Mononuclear cell (primary cell): ENCODE data around the gene OR4D1. TPM values are rescaled to one million over a fixed set of nuclear protein-coding genes. Genes with fewer than 3 reads are reported as not detected.

Experiments used
- H3K27me3 ChIP-seq: 2 replicates; pipeline ENCODE4 v1.6.0; 2011; ENCODE audit warnings: low read length, control low read depth; ENCODE audit not compliant: insufficient read depth
- H3K4me1 ChIP-seq: 2 replicates; pipeline ENCODE4 v1.5.1; 2011; ENCODE audit warnings: mild to moderate bottlenecking, low read length, control low read depth; ENCODE audit not compliant: insufficient read depth
- H3K4me3 ChIP-seq: 2 replicates; pipeline ENCODE4 v1.5.1; 2011; ENCODE audit warnings: mild to moderate bottlenecking, low read length, moderate library complexity
- H3K9me3 ChIP-seq: 2 replicates; pipeline ENCODE4 v1.5.1; 2011; ENCODE audit warnings: low read depth, mild to moderate bottlenecking, control low read depth, low read length
- total RNA-seq: library from RNA; depleted of rRNA; stranded (reverse); fragments of >200 nt; gene quantifications from one replicate; pipeline ENCODE4 v1.2.3, GENCODE V29; 2012

The OR4D1 gene
- total RNA-seq, 1 donor: 0.42 TPM

- H3K4me1 ChIP-seq: no peaks in the 10 kb centered on the region
- no peak overlapping the region for H3K4me3 ChIP-seq
- no peaks in the 10 kb centered on the region for H3K27me3 ChIP-seq
- no peaks in the 10 kb centered on the region for H3K9me3 ChIP-seq
These were observed 48.4 kb downstream of the OR4D1 start for GRCh38 chr17:58196610-58197009.

- Histone ChIP-seq H3K4me1 (no peaks in the 10 kb centered on the region), H3K9me3 (no peaks in the 10 kb centered on the region), H3K4me3 (no peak overlapping the region), H3K27me3 (no peaks in the 10 kb centered on the region)
These were observed 51.9 kb downstream of the OR4D1 start for GRCh38 chr17:58200024-58200633.

GRCh38 chr17:58202859-58203258, 54.7 kb downstream of the OR4D1 start:
- H3K27me3 ChIP-seq: no peaks in the 10 kb centered on the region
- H3K9me3 ChIP-seq: no peaks in the 10 kb centered on the region
- no peaks in the 10 kb centered on the region for H3K4me1 ChIP-seq
- H3K4me3 ChIP-seq: no peak overlapping the region

- Histone ChIP-seq H3K27me3 (no peaks in the 10 kb centered on the region), H3K9me3 (no peaks in the 10 kb centered on the region), H3K4me3 (no peak overlapping the region), H3K4me1 (no peaks in the 10 kb centered on the region)
These were observed 56.6 kb downstream of the OR4D1 start for GRCh38 chr17:58204796-58205195.

- Histone ChIP-seq H3K4me3 (no peak overlapping the region), H3K9me3 (no peaks in the 10 kb centered on the region), H3K4me1 (no peaks in the 10 kb centered on the region)
These were observed 57.8 kb downstream of the OR4D1 start for GRCh38 chr17:58205936-58206335.

GRCh38 chr17:58207451-58207850, 59.3 kb downstream of the OR4D1 start:
- H3K9me3 ChIP-seq: no peaks in the 10 kb centered on the region
- H3K4me1 ChIP-seq: no peaks in the 10 kb centered on the region
- H3K4me3 ChIP-seq: no peak overlapping the region
- no peaks in the 10 kb centered on the region for H3K27me3 ChIP-seq

More at GRCh38 chr17:58205936-58206335, 57.8 kb downstream of the OR4D1 start:
- H3K27me3 ChIP-seq: no peaks in the 10 kb centered on the region

- H3K4me1 ChIP-seq: no peaks in the 10 kb centered on the region
- no peaks in the 10 kb centered on the region for H3K9me3 ChIP-seq
- H3K27me3 ChIP-seq: no peaks in the 10 kb centered on the region
- H3K4me3 ChIP-seq: no peak overlapping the region
These were observed 60.2 kb downstream of the OR4D1 start for GRCh38 chr17:58208344-58208743.

Other genes starting within 250 kb of the OR4D1 start
- 2.5 TPM for gene CUEDC1, start 193.0 kb upstream of the OR4D1 start, total RNA-seq
- gene VEZF1, start 160.1 kb upstream of the OR4D1 start, total RNA-seq: 85.6 TPM
- 127 TPM for gene SRSF1, start 141.1 kb upstream of the OR4D1 start, total RNA-seq
- gene DYNLL2, start 65.0 kb upstream of the OR4D1 start, total RNA-seq: 12.0 TPM
- not detected for gene OR4D2, start 18.6 kb downstream of the OR4D1 start, total RNA-seq
- under 0.01 TPM for gene EPX, start 44.3 kb downstream of the OR4D1 start, total RNA-seq
- 1.2 TPM for gene MKS1, start 70.9 kb downstream of the OR4D1 start, total RNA-seq
- not detected for gene LPO, start 90.2 kb downstream of the OR4D1 start, total RNA-seq
- 0.42 TPM for gene MPO, start 132.6 kb downstream of the OR4D1 start, total RNA-seq
- gene TSPOAP1, start 180.4 kb downstream of the OR4D1 start, total RNA-seq: 22.4 TPM
- 65.3 TPM for gene SUPT4H1, start 203.8 kb downstream of the OR4D1 start, total RNA-seq